NB4 (cell line): ENCODE measurements around the gene TAF11.
"Not testable (repeated sequence)": the region's sequence is repeated elsewhere in the genome, so short reads cannot be mapped to it uniquely, and the experiment has no call there.

Source experiments
- DNase-seq: peaks from one replicate; pipeline ENCODE4 v3.0.0; 2010; ENCODE audit warnings: low read depth
- H3K4me3 ChIP-seq: one replicate; pipeline ENCODE4 v1.5.1; 2011; ENCODE audit warnings: mild to moderate bottlenecking, low read depth, low read length, moderate library complexity
- MYC ChIP-seq: IDR thresholded peaks from 2 replicates; pipeline ENCODE4 v1.6.1; 2011; ENCODE audit warnings: low read depth, low read length
- POLR2A ChIP-seq: IDR thresholded peaks from 2 replicates; pipeline ENCODE4 v1.6.1; 2011; ENCODE audit warnings: mild to moderate bottlenecking; ENCODE audit not compliant: insufficient read length; ENCODE audit errors: extremely low read depth
- TF ChIP-seq, protein P1 (sequence below): IDR thresholded peaks from one replicate; pipeline ENCODE4 v1.5.1; 2012; ENCODE audit warnings: low read depth, low read length
- TF ChIP-seq, protein P2 (sequence below): IDR thresholded peaks from 2 replicates; pipeline ENCODE4 v1.6.1; 2011; ENCODE audit warnings: low read depth, low read length

The TAF11 gene

GRCh38 chr6:34890533-34890925 is 2.7 kb upstream of the TAF11 start:
- TF ChIP-seq, protein P1, sequence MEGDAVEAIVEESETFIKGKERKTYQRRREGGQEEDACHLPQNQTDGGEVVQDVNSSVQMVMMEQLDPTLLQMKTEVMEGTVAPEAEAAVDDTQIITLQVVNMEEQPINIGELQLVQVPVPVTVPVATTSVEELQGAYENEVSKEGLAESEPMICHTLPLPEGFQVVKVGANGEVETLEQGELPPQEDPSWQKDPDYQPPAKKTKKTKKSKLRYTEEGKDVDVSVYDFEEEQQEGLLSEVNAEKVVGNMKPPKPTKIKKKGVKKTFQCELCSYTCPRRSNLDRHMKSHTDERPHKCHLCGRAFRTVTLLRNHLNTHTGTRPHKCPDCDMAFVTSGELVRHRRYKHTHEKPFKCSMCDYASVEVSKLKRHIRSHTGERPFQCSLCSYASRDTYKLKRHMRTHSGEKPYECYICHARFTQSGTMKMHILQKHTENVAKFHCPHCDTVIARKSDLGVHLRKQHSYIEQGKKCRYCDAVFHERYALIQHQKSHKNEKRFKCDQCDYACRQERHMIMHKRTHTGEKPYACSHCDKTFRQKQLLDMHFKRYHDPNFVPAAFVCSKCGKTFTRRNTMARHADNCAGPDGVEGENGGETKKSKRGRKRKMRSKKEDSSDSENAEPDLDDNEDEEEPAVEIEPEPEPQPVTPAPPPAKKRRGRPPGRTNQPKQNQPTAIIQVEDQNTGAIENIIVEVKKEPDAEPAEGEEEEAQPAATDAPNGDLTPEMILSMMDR: no peak
- TF ChIP-seq POLR2A (no peak), MYC (no peak)
- TF ChIP-seq, protein P2, sequence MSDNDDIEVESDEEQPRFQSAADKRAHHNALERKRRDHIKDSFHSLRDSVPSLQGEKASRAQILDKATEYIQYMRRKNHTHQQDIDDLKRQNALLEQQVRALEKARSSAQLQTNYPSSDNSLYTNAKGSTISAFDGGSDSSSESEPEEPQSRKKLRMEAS: no peak
- peak; percentile 43 for DNase-seq
- H3K4me3 ChIP-seq: peak overlapping the region; percentile 83

DNA sequence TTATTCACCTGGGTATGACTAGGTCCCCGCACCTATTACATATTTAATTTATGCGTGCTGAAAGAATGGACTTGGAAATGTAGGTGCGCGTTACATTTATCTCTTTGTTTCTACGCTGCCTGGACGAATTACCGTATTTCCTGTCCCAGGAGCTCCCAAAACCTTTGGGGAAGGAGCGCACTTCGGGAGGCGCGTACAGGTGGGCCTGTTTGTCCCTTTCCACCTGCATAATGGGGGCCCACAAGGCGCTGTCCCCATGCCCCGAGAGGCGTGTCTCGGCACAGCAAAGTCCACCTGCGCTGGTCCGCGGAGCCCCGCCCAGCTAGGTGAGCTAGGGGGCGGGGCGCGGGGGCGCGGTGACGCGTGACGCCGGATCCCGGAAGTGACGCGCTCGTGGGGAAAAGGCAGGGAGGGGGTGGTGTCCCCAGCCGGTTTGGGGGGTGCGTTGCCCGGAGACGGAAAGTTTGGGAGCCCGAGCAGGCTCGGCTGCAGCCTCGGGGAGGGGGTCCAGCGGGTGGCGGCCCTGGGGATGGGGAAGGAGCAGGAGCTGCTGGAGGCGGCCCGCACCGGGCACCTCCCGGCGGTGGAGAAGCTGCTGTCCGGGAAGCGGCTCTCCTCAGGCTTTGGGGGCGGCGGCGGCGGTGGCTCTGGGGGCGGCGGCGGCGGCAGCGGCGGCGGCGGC is 1.2 kb upstream of the TAF11 start, which contains the start of gene ANKS1A:
ANKS1A (plus strand) TSS at position 382 of the 682 bp plus-strand sequence; CDS start at position 530, 148 bp downstream.
- peak; percentile 83 for DNase-seq
- TF ChIP-seq, protein P2: no peak
- peak; percentile 40 for TF ChIP-seq POLR2A

DNA sequence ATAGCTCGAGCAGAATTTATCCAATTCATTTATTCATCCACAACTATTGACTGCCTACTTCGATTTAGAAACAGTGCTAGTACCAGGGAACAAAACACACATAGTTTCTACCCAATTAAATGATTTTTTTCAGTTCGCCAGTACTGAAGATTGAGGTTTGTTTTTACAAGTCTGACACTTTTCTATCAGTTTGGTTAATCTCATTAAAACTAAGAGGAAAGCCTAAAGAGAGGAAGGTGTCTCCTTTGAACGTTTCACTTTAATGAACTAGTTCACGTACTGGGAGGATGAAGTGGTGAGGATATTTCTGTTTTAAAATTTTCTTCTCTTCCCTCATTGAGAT is 643 bp upstream of the TAF11 start:
- no peak for DNase-seq
- peak overlapping the region; percentile 83 for H3K4me3 ChIP-seq
- TF ChIP-seq, protein P2: no peak
- TF ChIP-seq, protein P1: no peak
- TF ChIP-seq POLR2A: no peak
- TF ChIP-seq MYC: no peak

More for the DNA sequence above, 1.2 kb upstream of the TAF11 start, which contains the start of gene ANKS1A:
- H3K4me3 ChIP-seq: peak within 1 kb of the TSS; percentile 83

DNA sequence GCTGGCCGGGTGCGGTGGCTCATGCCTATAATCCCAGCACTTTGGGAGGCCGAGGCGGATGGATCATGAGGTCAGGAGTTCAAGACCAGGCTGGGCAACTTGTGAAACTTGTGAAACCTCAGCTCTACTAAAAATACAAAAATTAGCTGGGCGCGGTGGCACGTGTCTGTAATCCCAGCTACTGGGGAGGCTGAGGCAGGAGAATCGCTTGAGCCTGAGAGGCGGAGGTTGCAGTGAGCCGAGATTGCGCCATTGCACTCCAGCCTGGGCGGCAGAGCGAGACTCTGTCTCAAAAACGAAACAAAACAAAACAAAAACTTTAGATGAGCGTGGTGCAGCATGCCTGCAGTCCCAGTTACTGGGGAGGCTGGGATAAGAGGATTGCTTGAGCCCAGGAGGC is 2.0 kb downstream of the TAF11 start:
- peak overlapping the region; percentile 10 for H3K4me3 ChIP-seq
- not testable (repeated sequence) for DNase-seq

GRCh38 chr6:34884996-34885395 is 2.8 kb downstream of the TAF11 start:
- no peak overlapping the region for H3K4me3 ChIP-seq
- DNase-seq: no peak
- TF ChIP-seq POLR2A (no peak), MYC (no peak)
- TF ChIP-seq, protein P1: no peak
- TF ChIP-seq, protein P2: no peak

DNA sequence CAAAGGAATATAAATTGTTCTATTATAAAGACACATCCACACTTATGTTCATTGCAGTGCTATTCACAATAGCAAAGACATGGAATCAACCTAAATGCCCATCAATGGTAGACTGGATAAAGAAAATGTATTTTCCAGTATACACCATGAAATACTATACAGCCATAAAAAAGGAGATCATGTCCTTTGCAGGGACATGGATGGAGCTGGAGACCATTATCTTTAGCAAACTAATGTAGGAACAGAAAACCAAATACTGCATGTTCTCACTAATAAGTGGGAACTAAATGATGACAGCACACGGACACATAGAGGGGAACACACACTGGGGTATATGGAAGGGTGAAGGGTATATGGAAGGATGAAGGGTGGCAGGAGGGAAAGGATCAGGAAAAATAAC is 3.8 kb downstream of the TAF11 start:
- H3K4me3 ChIP-seq, DNase-seq: not testable (repeated sequence)

DNA sequence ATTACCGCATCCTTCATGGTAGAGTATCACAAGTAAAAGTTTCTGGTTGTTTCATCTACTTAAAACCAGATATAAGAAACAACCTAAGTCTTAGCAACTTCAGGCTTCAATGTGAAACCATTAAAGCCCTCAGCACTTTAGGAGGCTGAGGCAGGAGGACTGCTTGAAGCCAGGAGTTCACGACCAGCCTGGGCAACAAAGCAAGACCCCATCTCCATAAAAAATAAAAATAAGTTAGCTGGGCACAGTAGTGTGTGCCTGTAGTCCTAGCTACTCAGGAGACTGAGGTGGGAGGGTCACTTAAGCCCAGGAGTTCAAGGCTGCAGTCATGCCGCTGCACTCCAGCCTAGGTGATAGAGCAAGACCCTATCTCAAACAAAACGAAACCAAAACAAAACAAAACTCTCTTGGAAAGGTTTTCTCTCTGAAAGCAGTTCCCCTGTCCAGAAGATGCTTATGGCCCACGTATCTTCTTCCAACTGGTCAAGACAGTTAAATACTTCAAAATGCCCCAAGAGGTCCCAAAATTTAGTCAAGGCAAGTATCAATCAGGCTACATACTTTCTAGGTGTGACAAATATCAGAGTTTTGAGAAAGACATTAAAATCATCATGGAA is 9.9 kb downstream of the TAF11 start:
- no peak for TF ChIP-seq POLR2A
- TF ChIP-seq, protein P1: no peak
- TF ChIP-seq MYC: no peak
- TF ChIP-seq, protein P2: no peak
- no peak for DNase-seq
- no peak overlapping the region for H3K4me3 ChIP-seq
